Measurements from ENCODE around the gene AGRN. TPM values are rescaled to one million over a fixed set of nuclear protein-coding genes. Genes with fewer than 3 reads are reported as not detected.

Gene AGRN
- total and polyA plus RNA-seq, 2 of the 4 experiments (the other 2 are of a cell fraction) = 8.1 to 115 TPM

DNA sequence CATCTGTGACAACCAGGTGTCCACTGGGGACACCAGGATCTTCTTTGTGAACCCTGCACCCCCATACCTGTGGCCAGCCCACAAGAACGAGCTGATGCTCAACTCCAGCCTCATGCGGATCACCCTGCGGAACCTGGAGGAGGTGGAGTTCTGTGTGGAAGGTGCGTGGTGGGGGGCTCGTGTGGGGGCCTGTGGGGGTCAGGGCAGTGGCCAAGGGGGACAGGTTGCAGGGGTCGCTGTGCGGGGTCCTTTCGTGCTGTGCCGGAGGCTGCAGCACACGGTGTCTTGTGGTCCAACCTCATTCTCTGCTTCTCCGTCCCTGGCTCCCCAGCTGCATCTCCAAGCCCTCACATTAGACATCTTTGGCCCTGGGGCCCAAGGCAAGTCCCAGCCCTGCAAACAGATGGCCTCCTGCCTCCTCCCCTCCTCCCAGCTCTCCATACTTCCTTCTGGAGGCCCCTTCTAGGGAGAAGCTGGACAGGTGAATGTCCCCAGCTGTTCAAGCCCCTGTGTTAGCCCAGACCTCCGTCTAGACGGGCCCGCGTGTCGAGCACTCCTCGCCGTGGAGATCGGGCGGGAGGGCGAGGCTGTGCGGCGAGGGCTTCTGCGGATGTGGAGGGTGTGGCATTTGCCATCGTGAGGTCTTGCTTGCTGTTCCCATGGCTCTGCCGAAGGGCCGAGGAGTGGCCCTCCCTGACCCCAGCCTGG, 2.5 kb downstream of the AGRN start:
- CTCF ChIA-PET = no interaction called here
- Histone ChIP-seq H3K18ac (ENCODE audit: low read depth, low read length) (no peak overlapping the region), H3K4me2 (ENCODE audit: low read depth, low read length) (no peak overlapping the region), H4K8ac (ENCODE audit: low read depth in 2 of 2, low read length in 2 of 2) (no peak overlapping the region), H3K9me1 (ENCODE audit: insufficient read depth, low read length) (peaks cover 2% of the 10 kb centered on the region; the same call in 1 of the 2 replicates), H3K9ac (ENCODE audit: low read depth, low read length) (no peak overlapping the region), H2AK5ac (ENCODE audit: low read depth, low read length) (peak overlapping the region; percentile 13; the same call in 1 of the 2 replicates), H3K27me3 (ENCODE audit: control insufficient read depth, insufficient read depth, low read length) (no peaks in the 10 kb centered on the region), H3K56ac (ENCODE audit: extremely low read depth, insufficient read depth, low read length) (no peak overlapping the region), H2AK9ac (replicated peaks; ENCODE audit: low read depth, low read length, poor library complexity) (peak overlapping the region; percentile 78), H3K27ac (ENCODE audit: insufficient read depth, low read length) (no peak overlapping the region; the same call in 1 of the 2 replicates), H3K79me1 (ENCODE audit: low read depth in 1 of 2, low read length in 2 of 2) (peaks cover 22 to 50% of the 10 kb centered on the region in 2 experiments; a peak in 3 of 4 replicates), H2AFZ (replicated peaks; ENCODE audit: low read length, poor library complexity) (peak overlapping the region; percentile 21), H3K23ac (ENCODE audit: low read depth, low read length) (no peak overlapping the region), H3K14ac (replicated peaks; ENCODE audit: low read depth, low read length) (no peak overlapping the region; the same call in 1 of the 2 replicates), H4K91ac (ENCODE audit: insufficient read depth, low read depth, low read length) (no peak overlapping the region), H3K9me3 (ENCODE audit: control insufficient read depth, insufficient read depth, low read length) (no peaks in the 10 kb centered on the region), H3K36me3 (ENCODE audit: control insufficient read depth, insufficient read depth, low read length) (peaks cover 27% of the 10 kb centered on the region), H3K4ac (ENCODE audit: low read depth, low read length) (no peak overlapping the region; the same call in 1 of the 2 replicates), H3K4me1 (ENCODE audit: control insufficient read depth, insufficient read depth, low read length) (peaks cover 20% of the 10 kb centered on the region), H2BK20ac (ENCODE audit: low read depth, low read length) (no peak overlapping the region), H4K5ac (ENCODE audit: low read depth, low read length) (no peak overlapping the region), H2BK5ac (ENCODE audit: low read depth, low read length, poor library complexity, severe bottlenecking) (no peak overlapping the region), H4K20me1 (ENCODE audit: insufficient read depth, low read length) (peaks cover 44% of the 10 kb centered on the region), H2BK15ac (ENCODE audit: low read depth, low read length) (no peak overlapping the region), H2BK120ac (ENCODE audit: low read depth, low read length) (no peak overlapping the region), H3K4me3 (ENCODE audit: insufficient read depth, low read depth, low read length) (no peak overlapping the region)
- POLR2A ChIA-PET (ENCODE audit: unreplicated experiment) = interaction anchor here (0.5 kb wide), 1 partner anchor 35 kb away, joined by 5 read pairs; no protein-coding TSS in a partner anchor
- no TSS peak for BruUV-seq (replicated peaks)
- in situ Hi-C loops (cut with MboI; ENCODE audit: low sequenced_read_pairs) = no loop called here
- dilution Hi-C loops (cut with HindIII; ENCODE audit: low sequenced_read_pairs, unreplicated experiment) = no loop called here
- ATAC-seq (ENCODE audit: low read depth) = no peak
- DNase-seq = no peak
- WGBS, 2 experiments (ENCODE audit: extremely low coverage in 2 of 2, insufficient read length in 1 of 2) = 73% methylated on average over 3 of the region's 27 CpGs; no CpG with 5 or more reads in 1 of the 2 experiments
- TF ChIP-seq FOS (IDR thresholded peaks at IDR 0.05; ENCODE audit: low read depth, low read length) = no peak
- TF ChIP-seq MXI1 (IDR thresholded peaks at IDR 0.05; ENCODE audit: borderline replicate concordance, low read depth, low read length) = no peak
- no peak for TF ChIP-seq RAD21 (IDR thresholded peaks at IDR 0.05; ENCODE audit: low read length)
- intact Hi-C loops (cut with micrococcal nuclease) = no loop called here

Data from IMR-90 (cell line).